Endothelial cell of umbilical vein (primary cell): Measurements from ENCODE around the gene CACNA1A. TPM values are rescaled to one million over a fixed set of nuclear protein-coding genes. Genes with fewer than 3 reads are reported as not detected.
"Not testable (repeated sequence)": the region's sequence is repeated elsewhere in the genome, so short reads cannot be mapped to it uniquely, and the experiment has no call there.

ENCODE experiments used
- BruUV-seq: library from RNA; stranded (reverse); fragments of 400-500 nt; replicated peaks from 2 replicates; lab custom pipeline; 2021; lab: Mats Ljungman, UMichigan
- CTCF ChIA-PET: fragments of 300-600, 350-600 bp; sonication (Branson Sonifier 250); formaldehyde crosslinking; loops from one replicate; lab custom pipeline; 2021; ENCODE audit warnings: antibody characterized with exemption, inconsistent platforms; lab: Charles Lee
- POLR2A ChIA-PET: fragments of 300-600, 350-600 bp; sonication (Branson Sonifier 250); formaldehyde crosslinking; loops from one replicate; lab custom pipeline; 2021; ENCODE audit warnings: antibody characterized with exemption, inconsistent platforms; lab: Charles Lee
- DNase-seq: peaks from one replicate; pipeline ENCODE4 v3.0.0-alpha.2; 2011; ENCODE audit warnings: low read depth, low spot score
- FAIRE-seq: peaks from 2 replicates; lab custom pipeline; 2011; peaks lifted over from hg19 to GRCh38; lab: Jason Lieb, UNC
- H2AFZ ChIP-seq: 2 replicates; pipeline ENCODE4 v1.6.0; 2012; ENCODE audit warnings: low read depth, low read length, control low read depth, inconsistent platforms
- H3K27ac ChIP-seq: 2 replicates; pipeline ENCODE4 v1.5.1; 2011; ENCODE audit warnings: low read depth, mild to moderate bottlenecking, control low read depth, low read length, moderate library complexity; ENCODE audit not compliant: insufficient read depth
- H3K27me3 ChIP-seq, 2 experiments: 2 replicates each; pipeline versions ENCODE4 v1.6.0 to v1.6.1; 2011; ENCODE audit warnings: low read length in 2 of 2, mixed read lengths in 1 of 2; ENCODE audit not compliant: control insufficient read depth in 2 of 2, insufficient read depth in 2 of 2
- H3K36me3 ChIP-seq, 2 experiments: 2 replicates in 1 of 2; 3 replicates in 1 of 2; pipeline ENCODE4 v1.5.1; 2011; ENCODE audit warnings: low read length in 2 of 2, mild to moderate bottlenecking in 1 of 2, moderate library complexity in 1 of 2; ENCODE audit not compliant: control insufficient read depth in 2 of 2, insufficient read depth in 2 of 2; ENCODE audit errors: extremely low read depth in 1 of 2
- H3K4me1 ChIP-seq: 3 replicates; pipeline ENCODE4 v1.5.1; 2011; ENCODE audit warnings: mild to moderate bottlenecking, low read length; ENCODE audit not compliant: control insufficient read depth, insufficient read depth; ENCODE audit errors: extremely low read depth
- H3K4me2 ChIP-seq: 2 replicates; pipeline ENCODE4 v1.6.1; 2011; ENCODE audit warnings: low read length, control low read depth, mixed read lengths; ENCODE audit not compliant: insufficient read depth
- H3K4me3 ChIP-seq, 3 experiments: fragments of 200-600 bp in 1 of 3; sonication (generic), shearing (Covaris generic) in 1 of 3; replicated peaks in 1 of 3; 2 replicates each; pipeline ENCODE4 v1.5.1; 2011 to 2016; ENCODE audit warnings: control low read depth in 3 of 3, low read length in 3 of 3, mild to moderate bottlenecking in 2 of 3, inconsistent platforms in 1 of 3, low read depth in 1 of 3, moderate library complexity in 1 of 3; ENCODE audit not compliant: insufficient read depth in 1 of 3
- H3K79me2 ChIP-seq: 2 replicates; pipeline ENCODE4 v1.6.0; 2012; ENCODE audit warnings: low read length, inconsistent platforms; ENCODE audit not compliant: control insufficient read depth, insufficient read depth
- H3K9ac ChIP-seq: replicated peaks from 2 replicates; pipeline ENCODE3; 2011; ENCODE audit warnings: low read length, control low read depth; ENCODE audit not compliant: insufficient read depth; ENCODE audit errors: extremely low read depth
- H3K9me1 ChIP-seq: replicated peaks from 3 replicates; pipeline ENCODE4 v1.6.0; 2011; ENCODE audit warnings: mild to moderate bottlenecking, low read length; ENCODE audit not compliant: control insufficient read depth, insufficient read depth; ENCODE audit errors: extremely low read depth
- H3K9me3 ChIP-seq: replicated peaks from 2 replicates; pipeline ENCODE4 v1.5.1; 2012; ENCODE audit warnings: low read length, inconsistent platforms; ENCODE audit not compliant: control insufficient read depth, insufficient read depth
- H4K20me1 ChIP-seq: replicated peaks from 2 replicates; pipeline ENCODE3; 2011; ENCODE audit warnings: mild to moderate bottlenecking, low read length; ENCODE audit not compliant: control insufficient read depth, insufficient read depth; ENCODE audit errors: extremely low read depth
- dilution Hi-C: fragments of 300-500 bp; cut with MboI; formaldehyde crosslinking; loops from one replicate; pipeline ENCODE4 v1.15.0; 2019; ENCODE audit warnings: low sequenced_read_pairs; ENCODE audit not compliant: extremely low pct_ligation_motif_present
- intact Hi-C: fragments of 100-400 bp; cut with micrococcal nuclease; formaldehyde crosslinking; loops from one replicate; pipeline ENCODE4 v1.10.0; 2022
- polyA plus RNA-seq, 4 experiments: library from polyadenylated mRNA; depleted of rRNA in 3 of 4; stranded (reverse) in 3 of 4; unstranded in 1 of 4; fragments of >200 nt; gene quantifications; 2 replicates each; pipeline versions ENCODE4 v1.2.1 to v1.2.3, GENCODE V29; 2011 to 2012; ENCODE audit warnings: missing spikeins in 1 of 4
- total RNA-seq: library from RNA; stranded (reverse); gene quantifications from 2 replicates; pipeline ENCODE4 v1.2.3, GENCODE V29; 2021

The CACNA1A gene
- total and polyA plus RNA-seq, 2 donors (not counting 3 experiments of a cell fraction or from before 2014, with no cell fraction given), result 0.17 to 0.38 TPM

GRCh38 chr19:13185763-13186657, 320.3 kb downstream of the CACNA1A start:
- H2AFZ ChIP-seq, H3K9me1 ChIP-seq, BruUV-seq, H3K36me3 ChIP-seq, H3K27me3 ChIP-seq, intact Hi-C loops, H4K20me1 ChIP-seq, H3K9me3 ChIP-seq, POLR2A ChIA-PET, dilution Hi-C loops, H3K4me1 ChIP-seq, DNase-seq, H3K27ac ChIP-seq, H3K4me3 ChIP-seq, H3K4me2 ChIP-seq, H3K9ac ChIP-seq, H3K79me2 ChIP-seq, FAIRE-seq: not testable (repeated sequence)
- CTCF ChIA-PET, result interaction anchor here (0.7 to 1.4 kb wide), 3 partner anchors 8 to 208 kb away, joined by 3 to 8 read pairs (median 3); no protein-coding TSS in a partner anchor

GRCh38 chr19:13184926-13185325, 321.4 kb downstream of the CACNA1A start:
- H3K9me3 ChIP-seq, H3K27ac ChIP-seq, CTCF ChIA-PET, intact Hi-C loops, POLR2A ChIA-PET, H3K4me1 ChIP-seq, H2AFZ ChIP-seq, H3K36me3 ChIP-seq, H4K20me1 ChIP-seq, H3K27me3 ChIP-seq, H3K9ac ChIP-seq, DNase-seq, H3K4me3 ChIP-seq, H3K4me2 ChIP-seq, BruUV-seq, dilution Hi-C loops, FAIRE-seq, H3K9me1 ChIP-seq, H3K79me2 ChIP-seq: not testable (repeated sequence)
